Fibroblast of mammary gland (primary cell): ENCODE measurements around the gene HAND1.

ENCODE experiments used
- DNase-seq: peaks from one replicate; pipeline ENCODE4 v3.0.0-alpha.2; 2010; ENCODE audit warnings: low read depth
- H3K4me3 ChIP-seq: 2 replicates; pipeline ENCODE4 v1.5.1; 2011; ENCODE audit warnings: low read depth, mild to moderate bottlenecking, low read length, moderate library complexity; ENCODE audit not compliant: control insufficient read depth
- TF ChIP-seq, protein P1 (sequence below): conservative IDR thresholded peaks from 2 replicates; pipeline ENCODE4 v1.5.1; 2011; ENCODE audit warnings: low read depth, low read length, inconsistent platforms; ENCODE audit not compliant: control insufficient read depth, insufficient read depth

Gene HAND1

DNA sequence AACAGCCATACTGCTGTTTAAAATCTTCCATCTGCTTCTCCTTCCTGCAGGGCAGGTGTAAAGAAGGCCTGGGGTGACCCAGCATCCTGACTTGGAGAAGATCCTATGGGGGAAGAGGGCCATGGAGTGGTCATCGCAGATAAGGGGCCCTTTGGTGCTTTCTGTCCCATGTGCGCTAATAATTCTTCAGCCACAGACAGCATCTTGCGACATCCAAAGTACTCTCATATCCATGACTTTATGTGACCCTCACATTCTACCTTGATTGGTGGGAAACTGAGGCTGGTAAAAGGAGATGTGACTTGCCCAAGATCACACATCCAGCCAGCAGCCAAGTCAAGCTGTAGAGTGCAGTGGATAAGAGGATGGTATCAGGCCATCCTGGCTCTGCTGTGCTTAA is 44.3 kb upstream of the HAND1 start:
- DNase-seq = no peak
- H3K4me3 ChIP-seq = no peak overlapping the region
- TF ChIP-seq, protein P1, sequence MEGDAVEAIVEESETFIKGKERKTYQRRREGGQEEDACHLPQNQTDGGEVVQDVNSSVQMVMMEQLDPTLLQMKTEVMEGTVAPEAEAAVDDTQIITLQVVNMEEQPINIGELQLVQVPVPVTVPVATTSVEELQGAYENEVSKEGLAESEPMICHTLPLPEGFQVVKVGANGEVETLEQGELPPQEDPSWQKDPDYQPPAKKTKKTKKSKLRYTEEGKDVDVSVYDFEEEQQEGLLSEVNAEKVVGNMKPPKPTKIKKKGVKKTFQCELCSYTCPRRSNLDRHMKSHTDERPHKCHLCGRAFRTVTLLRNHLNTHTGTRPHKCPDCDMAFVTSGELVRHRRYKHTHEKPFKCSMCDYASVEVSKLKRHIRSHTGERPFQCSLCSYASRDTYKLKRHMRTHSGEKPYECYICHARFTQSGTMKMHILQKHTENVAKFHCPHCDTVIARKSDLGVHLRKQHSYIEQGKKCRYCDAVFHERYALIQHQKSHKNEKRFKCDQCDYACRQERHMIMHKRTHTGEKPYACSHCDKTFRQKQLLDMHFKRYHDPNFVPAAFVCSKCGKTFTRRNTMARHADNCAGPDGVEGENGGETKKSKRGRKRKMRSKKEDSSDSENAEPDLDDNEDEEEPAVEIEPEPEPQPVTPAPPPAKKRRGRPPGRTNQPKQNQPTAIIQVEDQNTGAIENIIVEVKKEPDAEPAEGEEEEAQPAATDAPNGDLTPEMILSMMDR = no peak

DNA sequence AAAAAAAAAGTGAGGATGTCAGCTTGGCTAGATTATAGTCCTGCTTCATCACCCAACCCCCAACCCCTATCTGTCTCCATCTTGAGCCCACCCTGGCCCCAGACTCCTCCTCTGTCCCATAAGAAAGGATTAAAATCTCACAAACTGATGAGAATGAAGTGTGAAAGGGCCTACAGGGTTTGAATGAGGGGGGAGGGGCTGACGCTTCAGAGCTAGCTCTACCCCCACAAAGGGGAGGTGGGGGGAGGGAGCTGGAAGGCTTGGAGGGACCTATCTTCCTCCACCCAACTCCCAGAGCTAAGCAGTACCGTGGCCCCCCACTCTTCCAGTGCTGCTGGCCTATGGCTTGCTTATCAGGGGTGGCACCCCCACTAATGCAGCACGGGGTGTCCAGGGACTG is 43.7 kb upstream of the HAND1 start:
- no peak overlapping the region for H3K4me3 ChIP-seq
- DNase-seq = no peak
- TF ChIP-seq, protein P1 = no peak

DNA sequence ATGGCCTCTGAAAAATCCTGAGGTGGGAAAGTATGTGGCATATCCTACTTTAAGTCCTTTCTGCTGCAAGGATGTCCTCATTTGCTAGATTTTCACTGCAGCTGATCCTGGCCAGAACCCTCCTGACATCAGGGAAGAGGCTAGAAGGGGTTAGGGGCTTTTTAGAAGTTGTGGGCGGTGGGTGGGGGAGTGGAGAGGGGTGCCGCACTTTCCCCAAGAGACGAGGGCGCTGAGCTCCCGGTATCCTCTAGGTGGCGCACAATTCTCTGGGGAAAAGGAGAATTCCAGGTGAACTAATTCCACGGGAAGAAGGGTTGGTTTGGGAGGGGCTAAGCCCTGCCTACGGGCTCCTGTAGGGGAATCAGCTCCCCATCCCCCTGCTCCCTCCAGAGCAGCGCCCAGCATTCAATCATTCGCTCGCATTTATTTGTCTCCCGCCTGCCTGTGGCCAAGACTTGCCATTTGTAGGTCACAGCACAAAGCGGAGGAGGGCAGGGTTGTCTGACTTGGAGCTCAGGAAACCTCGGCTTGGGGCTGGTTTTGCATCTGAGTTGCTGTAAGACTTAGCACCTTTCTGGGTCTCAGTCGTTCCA is 42.9 kb upstream of the HAND1 start:
- H3K4me3 ChIP-seq = no peak overlapping the region
- DNase-seq = no peak

GRCh38 chr5:154519359-154519758 is 41.3 kb upstream of the HAND1 start:
- DNase-seq = peak; percentile 74

More for the DNA sequence above, 42.9 kb upstream of the HAND1 start:
- TF ChIP-seq, protein P1 = peak; percentile 63

DNA sequence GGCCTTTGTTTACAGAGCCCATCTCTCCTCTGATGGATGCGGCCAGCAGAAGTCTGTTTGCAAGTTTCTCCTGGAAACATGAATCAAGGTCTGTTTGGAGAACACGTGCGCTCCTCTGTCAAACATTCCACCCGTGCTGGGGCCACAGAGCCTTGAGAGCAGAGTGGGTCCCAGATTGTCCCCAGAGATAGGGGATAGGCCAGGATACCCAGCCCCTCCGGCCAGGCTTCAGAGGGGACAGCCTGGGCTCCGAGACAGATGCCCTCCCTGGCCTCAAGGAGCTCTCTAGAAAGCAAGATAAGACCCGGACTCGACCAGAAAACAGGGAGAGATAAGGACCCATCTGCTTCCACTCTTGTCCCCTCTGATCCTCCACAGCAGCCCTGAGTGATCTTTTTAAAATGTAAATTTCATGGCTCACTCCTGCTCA is 40.4 kb upstream of the HAND1 start:
- no peak for DNase-seq
- no peak overlapping the region for H3K4me3 ChIP-seq
- TF ChIP-seq, protein P1 = no peak

More at GRCh38 chr5:154519359-154519758, 41.3 kb upstream of the HAND1 start:
- H3K4me3 ChIP-seq = no peak overlapping the region
- TF ChIP-seq, protein P1 = no peak

GRCh38 chr5:154517810-154518437 is 39.9 kb upstream of the HAND1 start:
- TF ChIP-seq, protein P1 = no peak
- no peak overlapping the region for H3K4me3 ChIP-seq
- no peak for DNase-seq

- DNase-seq = no peak
- H3K4me3 ChIP-seq = no peak overlapping the region
Observed at GRCh38 chr5:154517181-154517580, 39.2 kb upstream of the HAND1 start.

More at GRCh38 chr5:154517181-154517580, 39.2 kb upstream of the HAND1 start:
- TF ChIP-seq, protein P1 = no peak
